PC-9 (cell line): ENCODE measurements around the gene GRHPR. TPM values are rescaled to one million over a fixed set of nuclear protein-coding genes. Genes with fewer than 3 reads are reported as not detected.

ENCODE experiments used
- BruUV-seq: library from RNA; stranded (reverse); fragments of 400-500 nt; replicated peaks from 2 replicates; lab custom pipeline; 2021; lab: Mats Ljungman, UMichigan
- CTCF ChIA-PET: fragments of 300-600 bp; sonication (Branson Sonifier 250); formaldehyde crosslinking; loops from one replicate; lab custom pipeline; 2022; ENCODE audit warnings: antibody characterized with exemption; lab: Charles Lee
- POLR2A ChIA-PET: fragments of 300-600 bp; sonication (Branson Sonifier 250); formaldehyde crosslinking; loops from one replicate; lab custom pipeline; 2022; ENCODE audit warnings: antibody characterized with exemption; ENCODE audit not compliant: unreplicated experiment; lab: Charles Lee
- DNase-seq, 2 experiments: peaks; one replicate each; pipeline versions ENCODE4 v3.0.0 to v3.0.0-alpha.2; 2015 to 2022; ENCODE audit warnings: mixed read lengths in 1 of 2
- H2AFZ ChIP-seq: fragments of 200-600 bp; sonication (generic); 2 replicates; pipeline ENCODE4 v1.8.1; 2017; ENCODE audit warnings: antibody characterized with exemption
- H3F3A ChIP-seq: fragments of 200-600 bp; sonication (generic); 2 replicates; pipeline ENCODE4 v1.8.1; 2017; ENCODE audit warnings: antibody characterized with exemption, mild to moderate bottlenecking, low read depth; ENCODE audit not compliant: insufficient read depth
- H3K27ac ChIP-seq: fragments of 200-600 bp; sonication (generic); 2 replicates; pipeline ENCODE4 v1.6.1; 2016; ENCODE audit warnings: mixed run types
- H3K27me3 ChIP-seq: fragments of 200-600 bp; sonication (generic); 2 replicates; pipeline ENCODE4 v1.6.1; 2016; ENCODE audit warnings: low read depth, mixed run types; ENCODE audit not compliant: insufficient read depth
- H3K36me3 ChIP-seq: fragments of 200-600 bp; sonication (generic); 2 replicates; pipeline ENCODE4 v1.6.1; 2016; ENCODE audit warnings: low read depth, mixed run types
- H3K4me1 ChIP-seq: fragments of 200-600 bp; sonication (generic); replicated peaks from 2 replicates; pipeline ENCODE4 v1.6.1; 2016; ENCODE audit warnings: mixed run types; ENCODE audit not compliant: insufficient read depth
- H3K4me2 ChIP-seq: fragments of 200-600 bp; sonication (generic); 2 replicates; pipeline ENCODE4 v1.6.1; 2017; ENCODE audit warnings: mixed run types
- H3K4me3 ChIP-seq: fragments of 200-600 bp; sonication (generic); 2 replicates; pipeline ENCODE4 v1.6.1; 2016; ENCODE audit warnings: mixed run types
- H3K79me2 ChIP-seq: fragments of 200-600 bp; sonication (generic); 2 replicates; pipeline ENCODE4 v1.6.1; 2017; ENCODE audit warnings: low read depth, mixed run types
- H3K9me2 ChIP-seq: fragments of 200-600 bp; sonication (generic); 2 replicates; pipeline ENCODE4 v1.8.1; 2017; ENCODE audit warnings: mild to moderate bottlenecking; ENCODE audit not compliant: insufficient read depth
- H3K9me3 ChIP-seq: fragments of 200-600 bp; sonication (generic); 2 replicates; pipeline ENCODE4 v1.8.1; 2016; ENCODE audit warnings: low read depth; ENCODE audit not compliant: insufficient read depth
- H4K20me1 ChIP-seq: fragments of 200-600 bp; sonication (generic); 2 replicates; pipeline ENCODE4 v1.8.1; 2017; ENCODE audit not compliant: insufficient read depth
- EZH2 ChIP-seq: fragments of 200-600 bp; sonication (generic); IDR thresholded peaks from 2 replicates; pipeline ENCODE4 v1.8.0; 2017; ENCODE audit warnings: antibody characterized with exemption, low read depth
- intact Hi-C: fragments of 100-400 bp; cut with micrococcal nuclease; formaldehyde crosslinking; loops from one replicate; pipeline ENCODE4 v1.10.0; 2022; ENCODE audit not compliant: unreplicated experiment
- total RNA-seq: library from RNA; stranded (reverse); gene quantifications from 2 replicates; pipeline ENCODE4 v1.2.3, GENCODE V29; 2021
- TF ChIP-seq, protein P1 (sequence below): fragments of 200-600 bp; sonication (generic); conservative IDR thresholded peaks from 2 replicates; pipeline ENCODE4 v1.6.1; 2017; ENCODE audit warnings: mixed run types, antibody characterized with exemption, mild to moderate bottlenecking, moderate library complexity

The GRHPR gene
- total RNA-seq, 1 experiment from 2014 or later: 77.2 TPM

DNA sequence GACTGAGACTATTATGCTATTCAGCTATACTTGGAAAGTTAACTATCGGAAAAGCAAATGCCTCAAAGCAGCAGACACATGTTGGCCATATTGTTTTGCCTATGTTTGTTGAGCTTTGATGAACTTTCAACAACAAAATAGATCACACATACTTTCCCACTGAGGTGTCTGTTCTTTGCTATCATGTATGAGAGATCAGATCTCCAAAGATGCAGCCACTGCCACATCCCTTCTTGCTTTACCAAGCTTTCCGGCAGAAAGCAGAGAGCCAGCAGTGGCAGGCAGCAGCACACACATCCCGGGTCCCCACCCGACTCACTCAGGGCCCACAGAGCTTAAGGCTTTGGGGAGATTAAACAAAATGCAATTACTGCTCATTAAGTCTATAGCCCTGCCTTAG is 23.9 kb downstream of the GRHPR start:
- H3K36me3 ChIP-seq: no peaks in the 10 kb centered on the region
- BruUV-seq: no TSS peak
- CTCF ChIA-PET: no interaction called here

DNA sequence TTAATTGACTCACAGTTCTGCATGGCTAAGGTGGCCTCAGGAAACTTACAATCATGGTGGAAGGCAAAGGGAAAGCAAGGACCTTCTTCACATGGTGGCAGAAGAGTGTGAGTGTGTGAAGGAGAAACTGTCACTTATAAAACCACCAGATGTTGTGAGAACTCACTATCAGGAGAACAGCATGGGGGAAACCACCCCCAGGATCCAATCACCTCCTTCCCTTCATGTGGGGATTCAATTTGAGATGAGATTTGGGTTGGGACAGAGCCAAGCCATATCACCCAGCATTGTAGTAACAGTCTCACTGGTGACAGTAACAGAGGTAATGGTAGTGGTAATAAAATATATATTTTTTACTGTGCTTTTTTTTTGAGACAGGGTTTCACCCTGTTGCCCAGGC is 24.6 kb downstream of the GRHPR start:
- TF ChIP-seq, protein P1, sequence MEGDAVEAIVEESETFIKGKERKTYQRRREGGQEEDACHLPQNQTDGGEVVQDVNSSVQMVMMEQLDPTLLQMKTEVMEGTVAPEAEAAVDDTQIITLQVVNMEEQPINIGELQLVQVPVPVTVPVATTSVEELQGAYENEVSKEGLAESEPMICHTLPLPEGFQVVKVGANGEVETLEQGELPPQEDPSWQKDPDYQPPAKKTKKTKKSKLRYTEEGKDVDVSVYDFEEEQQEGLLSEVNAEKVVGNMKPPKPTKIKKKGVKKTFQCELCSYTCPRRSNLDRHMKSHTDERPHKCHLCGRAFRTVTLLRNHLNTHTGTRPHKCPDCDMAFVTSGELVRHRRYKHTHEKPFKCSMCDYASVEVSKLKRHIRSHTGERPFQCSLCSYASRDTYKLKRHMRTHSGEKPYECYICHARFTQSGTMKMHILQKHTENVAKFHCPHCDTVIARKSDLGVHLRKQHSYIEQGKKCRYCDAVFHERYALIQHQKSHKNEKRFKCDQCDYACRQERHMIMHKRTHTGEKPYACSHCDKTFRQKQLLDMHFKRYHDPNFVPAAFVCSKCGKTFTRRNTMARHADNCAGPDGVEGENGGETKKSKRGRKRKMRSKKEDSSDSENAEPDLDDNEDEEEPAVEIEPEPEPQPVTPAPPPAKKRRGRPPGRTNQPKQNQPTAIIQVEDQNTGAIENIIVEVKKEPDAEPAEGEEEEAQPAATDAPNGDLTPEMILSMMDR: no peak
- TF ChIP-seq EZH2: no peak
- H3K9me2 ChIP-seq: no peaks in the 10 kb centered on the region
- intact Hi-C loops: no loop called here
- H3K27ac ChIP-seq: no peak overlapping the region
- peaks cover 2% of the 10 kb centered on the region; the same call in 1 of the 2 replicates for H4K20me1 ChIP-seq
- H3K27me3 ChIP-seq: no peaks in the 10 kb centered on the region
- no peak for DNase-seq
- BruUV-seq: no TSS peak
- no peaks in the 10 kb centered on the region for H3K36me3 ChIP-seq
- CTCF ChIA-PET: no interaction called here
- no peaks in the 10 kb centered on the region for H3K9me3 ChIP-seq
- H3F3A ChIP-seq: no peaks in the 10 kb centered on the region
- no peaks in the 10 kb centered on the region for H3K4me1 ChIP-seq
- H3K4me3 ChIP-seq: no peak overlapping the region
- peaks cover 18% of the 10 kb centered on the region; the same call in 1 of the 2 replicates for H3K79me2 ChIP-seq
- H2AFZ ChIP-seq: no peak overlapping the region
- H3K4me2 ChIP-seq: no peak overlapping the region
- POLR2A ChIA-PET: no interaction called here

More for the DNA sequence above, 23.9 kb downstream of the GRHPR start:
- 0 out of 2 replicates have a peak, but pooled peaks cover 11% of the 10 kb centered on the region for H3K79me2 ChIP-seq
- H3K27me3 ChIP-seq: no peaks in the 10 kb centered on the region
- H2AFZ ChIP-seq: no peak overlapping the region
- peaks cover 2% of the 10 kb centered on the region; the same call in 1 of the 2 replicates for H4K20me1 ChIP-seq
- no peaks in the 10 kb centered on the region for H3K4me1 ChIP-seq
- no peak overlapping the region for H3K4me2 ChIP-seq
- H3K4me3 ChIP-seq: no peak overlapping the region
- TF ChIP-seq, protein P1: no peak
- TF ChIP-seq EZH2: no peak
- DNase-seq: no peak
- H3K9me3 ChIP-seq: no peaks in the 10 kb centered on the region
- POLR2A ChIA-PET: no interaction called here
- no peaks in the 10 kb centered on the region for H3F3A ChIP-seq
- H3K27ac ChIP-seq: no peak overlapping the region
- no peaks in the 10 kb centered on the region for H3K9me2 ChIP-seq
- intact Hi-C loops: no loop called here

DNA sequence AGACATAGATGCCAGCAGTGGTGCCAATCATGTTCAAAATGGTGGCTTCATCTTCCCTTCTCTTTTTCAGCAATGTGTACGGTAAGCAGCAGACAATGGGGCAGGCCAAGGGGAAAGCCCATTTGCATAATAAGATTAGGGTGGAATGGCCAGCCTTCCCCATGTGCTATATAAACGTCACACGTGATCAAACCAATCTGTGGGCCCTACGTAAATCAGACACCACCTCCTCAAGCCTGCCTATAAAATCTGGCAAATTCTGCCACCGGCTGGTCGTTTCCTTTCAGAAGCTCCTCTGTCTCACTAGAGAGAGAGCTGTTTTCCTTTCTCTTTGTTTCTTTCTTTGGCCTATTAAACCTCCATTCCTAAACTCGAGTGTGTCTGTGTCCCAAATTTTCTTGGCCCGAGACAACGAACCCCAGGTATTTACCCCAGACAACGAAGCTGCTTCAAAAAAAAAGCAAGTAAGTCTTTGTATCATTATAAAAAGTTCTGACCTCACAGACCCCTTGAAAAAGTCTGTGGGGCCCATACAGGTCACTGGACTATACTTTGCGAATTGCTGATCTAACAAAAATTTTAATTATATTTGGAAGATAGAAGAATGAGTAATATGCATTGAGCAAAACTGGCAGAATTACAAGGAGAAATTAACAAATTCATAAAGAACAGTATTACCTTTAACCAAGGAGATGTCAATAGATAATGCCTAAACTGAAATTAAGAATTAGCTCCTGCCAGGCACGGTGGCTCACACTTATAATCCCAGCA is 27.6 kb downstream of the GRHPR start:
- peaks cover 16% of the 10 kb centered on the region for H3K4me1 ChIP-seq
- no peak for TF ChIP-seq EZH2
- TF ChIP-seq, protein P1: no peak
- ChIA-PET POLR2A (no interaction called here), CTCF (no interaction called here)
- H4K20me1 ChIP-seq: peaks cover 2% of the 10 kb centered on the region; the same call in 1 of the 2 replicates
- no peaks in the 10 kb centered on the region for H3K9me3 ChIP-seq
- no peaks in the 10 kb centered on the region for H3K9me2 ChIP-seq
- no peaks in the 10 kb centered on the region for H3K36me3 ChIP-seq
- H3K79me2 ChIP-seq: peaks cover 38% of the 10 kb centered on the region
- no peak overlapping the region for H2AFZ ChIP-seq
- no TSS peak for BruUV-seq
- no peak overlapping the region for H3K4me3 ChIP-seq
- H3K27me3 ChIP-seq: no peaks in the 10 kb centered on the region
- DNase-seq: no peak
- H3F3A ChIP-seq: 0 out of 2 replicates have a peak, but pooled peaks cover 7% of the 10 kb centered on the region
- intact Hi-C loops: no loop called here
- no peak overlapping the region for H3K27ac ChIP-seq
- H3K4me2 ChIP-seq: no peak overlapping the region
